GM21619 (cell line): ENCODE results near the gene AACS.
A peak's percentile ranks its signal among the peaks of the same experiment; 100 is the strongest.
"Not testable (repeated sequence)": the region's sequence is repeated elsewhere in the genome, so short reads cannot be mapped to it uniquely, and the experiment has no call there.

Source experiments
- ATAC-seq: cut with Tn5 transposase; IDR thresholded peaks from one replicate; pipeline ENCODE4 v1.9.1; 2021; ENCODE audit not compliant: unreplicated experiment

Gene AACS

DNA sequence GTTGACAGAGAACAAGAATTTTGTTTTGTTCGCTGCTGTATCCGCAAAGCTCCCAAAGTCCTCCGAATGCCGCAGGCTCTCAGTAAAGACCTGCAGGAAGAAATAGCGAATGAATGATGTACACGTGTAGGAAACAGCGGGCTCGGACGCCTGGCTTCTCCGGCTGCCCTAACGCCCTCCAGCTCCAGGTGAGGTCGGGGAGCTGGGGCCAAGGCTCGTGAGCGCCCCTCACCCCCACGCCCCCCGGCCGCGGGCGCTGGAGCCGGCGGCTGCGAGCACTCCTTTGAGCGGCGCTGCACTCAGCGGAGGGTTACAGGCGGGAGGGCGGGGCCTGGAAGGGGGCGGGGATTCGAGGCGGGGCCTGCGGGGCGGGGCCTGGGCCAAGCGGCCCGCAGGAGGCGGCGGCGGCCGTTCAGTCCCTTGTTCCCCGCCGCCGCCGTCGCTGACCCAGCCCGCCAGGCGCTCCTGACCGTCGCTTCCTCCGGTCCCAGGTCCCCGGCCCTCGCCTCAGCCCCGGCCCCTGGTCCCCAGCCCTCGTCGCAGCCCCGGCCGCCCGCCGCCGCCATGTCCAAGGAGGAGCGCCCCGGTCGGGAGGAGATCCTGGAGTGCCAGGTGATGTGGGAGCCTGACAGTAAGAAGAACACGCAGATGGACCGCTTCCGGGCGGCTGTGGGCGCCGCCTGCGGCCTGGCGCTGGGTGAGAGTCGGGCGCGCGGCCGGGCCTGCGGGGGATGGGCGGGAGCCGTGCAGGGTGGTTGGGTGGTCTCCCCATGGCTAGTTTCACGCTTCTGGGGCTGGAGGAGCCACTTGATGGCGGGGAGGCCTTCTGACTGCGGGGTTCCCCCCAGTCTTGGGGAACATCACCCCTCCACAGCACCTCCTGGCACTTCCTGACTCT lies at the start of gene AACS:
AACS (plus strand) TSS at position 415 of the 898 bp plus-strand sequence; CDS start at position 565, 150 bp downstream.
- ATAC-seq = peak; percentile 90

- no peak for ATAC-seq
These were observed 49.4 kb upstream of the AACS start for GRCh38 chr12:125015680-125016310.

DNA sequence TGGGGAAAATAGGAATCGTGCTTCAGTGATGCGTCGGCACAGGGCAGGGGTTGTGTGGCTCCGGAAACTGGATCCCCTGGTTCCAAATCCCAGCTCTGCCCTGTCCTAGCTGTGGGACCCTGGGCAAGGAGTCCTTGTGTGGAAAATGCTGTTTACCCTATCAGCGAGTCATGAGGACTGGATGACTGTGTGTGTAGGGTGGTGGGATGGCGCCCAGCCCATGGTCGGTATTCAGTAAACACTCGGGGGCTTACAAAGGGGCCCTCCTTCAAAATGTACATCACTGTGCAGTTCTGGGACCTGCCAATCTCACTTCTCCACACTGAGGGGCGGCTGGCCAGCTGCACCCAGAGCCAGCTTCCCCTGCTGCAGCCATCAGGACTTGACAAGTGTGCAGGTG lies 47.4 kb upstream of the AACS start:
- ATAC-seq = no peak

DNA sequence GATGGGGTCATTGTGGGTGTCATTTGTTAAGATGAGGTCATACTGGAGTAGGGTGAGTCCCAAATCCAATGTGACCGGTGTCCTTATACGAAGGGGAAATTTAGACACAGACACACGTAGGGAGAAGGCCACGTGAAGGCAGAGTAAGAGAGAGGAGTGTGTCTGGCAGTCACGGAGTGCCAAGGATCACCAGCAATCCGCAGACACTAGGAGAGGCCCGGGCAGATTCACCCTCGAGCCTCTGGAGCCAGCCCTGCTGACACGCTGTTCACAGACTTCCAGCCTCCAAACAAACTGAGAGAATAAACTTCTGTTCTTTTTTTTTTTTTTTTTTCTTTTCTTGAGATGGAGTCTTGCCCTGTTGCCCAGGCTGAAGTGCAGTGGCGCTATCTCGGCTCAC lies 46.9 kb upstream of the AACS start:
- no peak for ATAC-seq

DNA sequence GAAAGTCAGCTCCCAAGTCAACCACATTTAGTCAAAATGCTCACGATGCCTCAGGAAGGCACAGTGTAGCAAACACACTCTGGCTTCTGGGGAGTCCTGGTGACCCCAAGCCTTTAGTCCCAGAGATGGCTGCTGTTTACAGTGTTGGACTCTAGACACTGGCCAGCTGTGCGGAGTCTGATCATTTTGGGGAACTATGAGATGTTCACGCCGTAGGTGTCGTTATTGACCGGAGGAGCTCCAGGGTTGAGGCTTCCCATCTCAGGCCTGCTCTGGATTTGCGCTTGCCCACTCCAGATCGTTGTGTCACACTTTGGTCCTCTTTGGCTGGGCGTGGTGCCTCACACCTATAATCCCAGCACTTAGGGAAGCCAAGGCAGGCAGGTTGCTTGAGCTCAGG lies 44.1 kb upstream of the AACS start:
- no peak for ATAC-seq

- no peak for ATAC-seq
These were observed 43.5 kb upstream of the AACS start for GRCh38 chr12:125021771-125022170.

DNA sequence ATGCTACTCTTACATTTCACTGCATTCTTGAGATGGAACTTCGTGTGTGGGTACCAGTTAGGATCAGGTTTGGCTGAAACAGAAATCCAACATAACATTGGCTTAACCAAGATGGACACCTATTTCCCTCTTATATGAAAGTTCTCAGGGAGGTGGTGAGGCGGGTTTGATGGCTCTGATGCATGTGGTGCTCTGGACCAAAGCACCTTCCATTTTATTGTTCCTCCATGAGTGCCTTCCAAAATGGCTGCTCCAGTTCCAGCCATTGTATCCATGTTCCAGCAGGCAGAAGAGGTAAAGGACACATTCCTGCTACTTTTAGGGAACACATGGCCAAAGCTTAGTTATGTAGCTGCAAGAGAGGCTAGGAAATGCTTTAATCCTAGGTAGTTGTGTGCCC lies 42.2 kb upstream of the AACS start:
- ATAC-seq = no peak

DNA sequence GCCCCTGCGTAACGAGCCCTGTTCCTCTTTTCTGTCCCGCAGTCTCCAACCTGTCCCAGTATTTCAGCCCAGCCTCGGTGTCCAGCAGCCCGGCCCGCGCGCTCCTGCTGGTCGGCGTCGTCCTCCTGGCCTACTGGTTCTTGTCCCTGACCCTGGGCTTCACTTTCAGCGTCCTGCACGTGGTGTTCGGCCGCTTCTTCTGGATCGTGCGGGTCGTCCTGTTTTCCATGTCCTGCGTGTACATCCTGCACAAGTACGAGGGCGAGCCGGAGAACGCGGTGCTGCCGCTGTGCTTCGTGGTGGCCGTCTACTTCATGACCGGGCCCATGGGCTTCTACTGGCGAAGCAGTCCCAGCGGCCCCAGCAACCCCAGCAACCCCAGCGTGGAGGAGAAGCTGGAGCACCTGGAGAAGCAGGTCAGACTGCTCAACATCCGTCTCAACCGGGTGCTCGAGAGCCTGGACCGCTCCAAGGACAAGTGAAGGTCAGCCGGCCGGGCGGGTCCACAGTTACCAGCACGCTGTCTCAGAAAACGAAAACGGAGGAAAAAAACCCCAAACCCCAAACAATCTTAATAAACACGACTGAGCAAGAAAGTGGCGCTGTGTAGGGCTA lies 40.2 kb upstream of the AACS start:
- no peak for ATAC-seq

- no peak for ATAC-seq
These were observed 39.5 kb upstream of the AACS start for GRCh38 chr12:125025606-125026235.

DNA sequence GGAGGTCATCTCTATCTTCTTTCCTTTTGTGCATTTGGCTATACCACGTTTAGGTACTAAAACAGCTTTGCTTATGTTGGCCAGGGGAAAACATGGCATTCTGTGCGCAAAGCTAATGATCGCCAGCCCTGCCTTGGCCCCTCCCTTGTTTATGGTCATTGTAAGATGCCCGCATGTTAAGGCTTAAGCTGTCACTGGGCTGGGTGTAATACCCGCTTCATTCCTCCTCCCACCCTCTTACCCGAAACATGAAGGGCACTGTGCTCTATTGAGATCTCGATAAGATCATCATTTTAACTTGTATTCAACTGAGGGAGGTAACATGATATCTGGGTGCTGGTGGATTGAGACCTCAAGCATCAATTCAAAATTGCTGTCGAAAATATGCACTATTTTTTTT lies 37.1 kb upstream of the AACS start:
- no peak for ATAC-seq

DNA sequence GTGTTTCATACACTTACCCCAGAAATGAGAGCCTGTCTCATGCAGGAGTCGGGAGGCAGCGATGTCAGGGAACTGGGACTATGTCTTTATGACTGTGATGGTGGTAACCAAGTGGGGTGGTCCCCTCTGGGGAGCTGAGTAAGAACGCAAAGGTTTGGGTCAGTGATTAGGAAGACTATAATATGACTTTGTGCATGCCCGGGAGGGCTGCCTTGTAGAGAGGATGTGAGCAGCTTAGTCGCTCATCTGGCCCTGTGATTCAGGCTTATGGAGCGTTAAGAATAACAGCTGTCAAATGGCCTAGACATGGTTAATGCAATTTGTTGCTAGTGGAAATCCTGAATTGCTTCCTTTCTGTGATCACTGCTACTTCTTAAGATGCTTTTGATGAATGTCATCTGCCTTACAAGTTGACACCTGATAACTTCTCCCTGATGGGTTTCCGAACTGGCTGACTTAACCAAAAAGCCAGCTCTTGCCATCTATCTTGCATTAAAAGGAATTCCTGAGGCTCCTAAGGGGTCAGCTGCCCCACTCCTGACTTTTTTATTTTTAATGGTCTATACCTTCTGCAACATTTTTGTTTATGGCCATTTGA lies 35.4 kb upstream of the AACS start:
- no peak for ATAC-seq

DNA sequence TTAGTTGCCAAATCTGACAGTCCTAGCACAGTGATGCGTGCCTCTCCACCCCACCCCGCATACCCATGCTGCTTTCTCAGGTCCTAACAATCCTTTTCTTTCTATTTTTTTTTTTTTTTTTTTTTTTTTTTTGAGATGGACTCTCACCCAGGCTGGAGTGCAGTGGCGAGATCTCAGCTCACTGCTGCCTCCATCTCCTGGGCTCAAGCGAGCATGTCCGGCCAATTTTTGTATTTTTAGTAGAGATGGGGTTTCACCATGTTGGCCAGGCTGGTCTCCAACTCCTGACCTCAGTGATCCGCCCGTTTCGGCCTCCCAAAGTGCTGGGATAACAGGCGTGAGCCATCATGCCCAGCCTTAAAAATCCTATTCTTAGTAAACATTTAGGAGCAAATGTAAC lies 33.8 kb upstream of the AACS start:
- not testable (repeated sequence) for ATAC-seq

DNA sequence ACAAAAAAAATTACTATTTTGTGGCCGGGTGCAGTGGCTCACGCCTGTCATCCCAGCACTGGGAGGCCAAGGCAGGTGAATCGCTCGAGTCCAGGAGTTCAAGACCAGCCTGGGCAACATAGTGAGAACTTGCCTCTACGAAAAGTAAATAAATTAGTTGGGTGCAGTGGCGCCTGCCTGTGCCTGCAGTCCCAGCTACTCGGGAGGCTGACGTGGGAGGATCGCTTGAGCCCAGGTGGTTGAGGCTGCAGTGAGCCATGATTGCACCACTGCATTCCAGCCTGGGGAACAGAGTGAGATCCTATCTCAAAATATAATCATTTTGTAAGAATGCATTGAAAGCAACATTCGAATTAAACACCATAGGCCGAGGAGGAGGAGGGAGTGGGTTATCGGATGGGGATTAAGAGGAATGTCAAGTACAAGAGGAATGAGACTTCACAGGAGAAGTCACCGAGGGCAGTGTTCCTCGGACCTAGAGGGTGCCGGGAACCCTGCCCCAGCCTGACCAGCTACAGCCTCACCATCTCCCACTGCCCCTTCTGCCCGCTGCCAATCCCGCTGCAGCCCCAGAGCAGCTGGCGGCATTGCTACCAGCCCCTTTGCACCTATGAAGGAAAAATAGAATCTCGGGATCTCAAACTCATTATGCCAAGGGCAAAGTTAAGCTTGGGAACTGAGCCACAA lies 32.6 kb upstream of the AACS start:
- ATAC-seq = no peak

DNA sequence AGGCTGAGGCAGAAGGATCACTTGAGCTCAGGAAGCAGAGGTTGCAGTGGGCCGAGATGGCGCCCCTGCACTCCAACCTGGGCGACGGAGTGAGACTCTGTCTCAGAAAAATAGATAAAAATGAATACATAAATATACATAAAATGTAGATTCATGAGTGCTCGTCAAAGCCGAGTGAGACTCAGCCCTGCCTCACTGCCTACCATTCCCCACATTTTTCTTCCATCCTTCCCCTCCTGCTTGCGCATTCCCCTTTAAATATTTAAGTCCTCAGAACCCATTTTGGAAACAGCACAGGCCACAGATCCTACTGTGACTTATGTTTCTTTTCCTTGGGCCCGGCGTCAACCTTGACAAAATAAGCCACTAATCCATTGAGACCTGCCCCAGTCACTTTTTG lies 31.9 kb upstream of the AACS start:
- no peak for ATAC-seq

DNA sequence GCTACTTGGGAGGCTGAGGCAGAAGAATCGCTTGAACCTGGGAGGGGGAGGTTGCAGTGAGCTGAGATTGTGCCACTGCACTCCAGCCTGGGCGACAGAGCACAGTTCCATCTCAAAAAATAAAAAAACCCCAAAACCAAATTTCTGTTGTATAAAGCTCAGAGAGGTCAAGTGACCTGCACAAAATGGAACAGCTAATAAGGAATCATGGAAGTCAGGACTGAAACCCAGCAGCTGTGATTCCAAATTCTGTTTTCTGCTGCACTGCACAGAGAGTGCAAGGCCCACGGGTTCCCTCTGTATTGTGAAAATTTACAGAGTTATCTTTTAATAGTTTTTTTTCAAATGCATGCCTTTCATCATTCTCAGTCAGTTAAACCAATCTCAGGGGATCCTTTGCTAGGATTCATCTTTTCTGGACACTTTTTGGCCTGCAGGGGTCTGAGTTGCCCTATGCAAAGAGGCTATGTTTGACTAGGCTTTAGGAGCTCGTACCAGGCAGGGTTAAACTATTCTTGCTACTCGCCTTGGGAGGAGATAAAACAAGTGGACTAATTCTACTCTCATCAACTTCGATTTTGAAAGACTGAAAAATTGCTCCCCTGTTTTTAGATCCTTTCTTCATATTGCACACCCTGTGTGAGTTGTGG lies 26.1 kb upstream of the AACS start:
- ATAC-seq = no peak

DNA sequence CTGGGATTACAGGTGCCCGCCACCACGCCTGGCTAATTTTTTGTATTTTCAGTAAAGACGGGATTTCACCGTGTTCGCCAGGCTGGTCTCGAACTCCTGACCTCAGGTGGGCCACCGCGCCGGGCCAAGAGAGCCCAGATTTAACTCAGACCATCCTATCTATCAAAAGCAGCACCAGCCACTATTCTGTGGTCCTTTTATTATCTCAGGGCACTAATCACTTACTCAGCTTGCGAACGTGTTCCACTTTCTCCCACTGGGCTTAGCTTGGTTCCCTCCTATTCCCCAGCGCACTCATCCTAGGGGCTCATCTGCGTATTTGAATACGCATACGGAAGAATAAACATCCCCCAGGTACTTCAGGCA lies 16.2 kb upstream of the AACS start:
- no peak for ATAC-seq

DNA sequence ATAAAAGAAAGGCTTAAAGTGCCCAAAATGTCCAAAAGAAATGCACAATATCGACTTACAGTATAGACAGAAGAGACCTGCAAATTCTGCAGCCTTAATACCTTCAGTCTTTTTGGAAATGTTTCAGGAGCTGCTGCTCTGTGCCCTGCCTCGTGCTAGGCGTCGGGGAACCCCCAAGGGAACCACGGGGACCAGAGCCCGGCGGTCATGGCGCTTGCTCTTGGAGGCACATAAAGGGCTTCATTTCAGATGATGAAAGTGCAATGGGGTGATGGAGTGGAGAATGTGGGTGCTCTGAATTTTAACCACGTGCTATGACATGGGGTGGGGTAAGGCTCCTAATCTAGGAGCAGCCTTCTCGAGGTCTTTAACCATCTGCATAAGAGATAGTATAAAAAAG lies 14.8 kb upstream of the AACS start:
- no peak for ATAC-seq

DNA sequence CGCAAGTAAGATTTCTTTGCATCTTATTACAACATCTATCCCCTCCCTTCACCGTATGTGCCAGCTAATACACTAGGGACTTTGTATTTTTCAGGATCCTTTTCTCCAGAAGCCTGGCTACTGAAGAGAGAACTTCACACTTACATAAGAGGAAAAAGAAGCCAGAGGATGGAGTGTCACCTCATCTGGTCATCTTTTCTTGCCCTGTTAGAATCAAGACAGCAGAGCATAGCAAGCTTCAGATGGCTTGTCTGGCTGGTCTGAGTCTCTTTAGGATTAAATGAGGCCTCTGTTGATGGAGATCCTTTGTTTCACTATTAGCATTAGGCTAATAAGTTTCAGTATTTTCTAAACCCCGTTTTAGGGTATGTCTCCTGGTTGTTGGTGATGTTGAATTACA lies 14.4 kb upstream of the AACS start:
- no peak for ATAC-seq

DNA sequence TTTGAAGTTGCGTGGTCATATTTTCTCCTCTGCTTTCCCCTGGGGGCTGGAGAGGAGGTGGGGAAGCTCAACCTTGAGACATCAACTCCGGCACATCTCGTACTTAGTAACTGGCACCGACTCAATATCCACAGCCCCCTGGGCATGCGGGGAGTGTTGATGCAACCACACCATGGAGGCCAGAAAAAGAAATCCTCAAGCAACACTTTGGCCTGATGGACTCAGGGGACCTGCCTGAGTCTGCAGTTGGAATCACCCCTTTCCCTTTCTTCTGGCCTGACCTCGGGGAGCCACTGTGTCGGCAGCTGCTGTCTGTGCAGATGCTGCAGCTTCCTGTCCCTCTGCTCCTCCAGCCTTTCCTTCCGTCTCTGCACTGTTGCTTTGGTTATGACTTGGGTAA lies 11.4 kb upstream of the AACS start:
- no peak for ATAC-seq

- ATAC-seq = no peak
These were observed 9.6 kb upstream of the AACS start for GRCh38 chr12:125055591-125055990.
